ENCODE measurements around the gene FN3KRP.

DNA sequence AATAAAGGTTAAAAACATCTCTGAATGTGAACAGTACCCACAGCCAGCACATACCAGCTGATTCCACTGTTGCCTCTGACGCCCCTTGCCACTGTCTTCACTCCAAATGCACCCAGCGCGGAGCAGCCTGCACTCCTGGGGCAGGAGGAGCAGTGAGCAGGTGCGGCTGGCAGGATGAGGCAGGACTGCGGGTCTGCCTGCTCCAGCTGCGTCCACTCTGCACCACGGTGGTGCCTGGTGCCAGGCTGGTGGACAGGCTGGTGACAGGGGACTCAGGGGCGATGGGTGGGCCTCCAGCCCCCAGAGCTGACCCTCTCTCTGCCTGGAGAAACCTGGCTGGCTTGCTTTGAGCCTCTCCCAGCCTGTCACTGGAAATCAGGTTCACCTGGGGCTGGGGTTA is 27.4 kb upstream of the FN3KRP start:
- TF ChIP-seq, protein P1, sequence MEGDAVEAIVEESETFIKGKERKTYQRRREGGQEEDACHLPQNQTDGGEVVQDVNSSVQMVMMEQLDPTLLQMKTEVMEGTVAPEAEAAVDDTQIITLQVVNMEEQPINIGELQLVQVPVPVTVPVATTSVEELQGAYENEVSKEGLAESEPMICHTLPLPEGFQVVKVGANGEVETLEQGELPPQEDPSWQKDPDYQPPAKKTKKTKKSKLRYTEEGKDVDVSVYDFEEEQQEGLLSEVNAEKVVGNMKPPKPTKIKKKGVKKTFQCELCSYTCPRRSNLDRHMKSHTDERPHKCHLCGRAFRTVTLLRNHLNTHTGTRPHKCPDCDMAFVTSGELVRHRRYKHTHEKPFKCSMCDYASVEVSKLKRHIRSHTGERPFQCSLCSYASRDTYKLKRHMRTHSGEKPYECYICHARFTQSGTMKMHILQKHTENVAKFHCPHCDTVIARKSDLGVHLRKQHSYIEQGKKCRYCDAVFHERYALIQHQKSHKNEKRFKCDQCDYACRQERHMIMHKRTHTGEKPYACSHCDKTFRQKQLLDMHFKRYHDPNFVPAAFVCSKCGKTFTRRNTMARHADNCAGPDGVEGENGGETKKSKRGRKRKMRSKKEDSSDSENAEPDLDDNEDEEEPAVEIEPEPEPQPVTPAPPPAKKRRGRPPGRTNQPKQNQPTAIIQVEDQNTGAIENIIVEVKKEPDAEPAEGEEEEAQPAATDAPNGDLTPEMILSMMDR (IDR thresholded peaks at IDR 0.05 in 2 of 3, conservative IDR thresholded peaks at IDR 0.05 in 1 of 3; ENCODE audit: control insufficient read depth in 2 of 3, extremely low read depth in 1 of 3, insufficient read depth in 1 of 3, low read depth in 3 of 3, low read length in 3 of 3), result no peak
- no peak for TF ChIP-seq SREBF2 (IDR thresholded peaks at IDR 0.05; ENCODE audit: low read length)
- no peak for TF ChIP-seq NFXL1 (IDR thresholded peaks at IDR 0.05; ENCODE audit: borderline replicate concordance)
- TF ChIP-seq EZH2 (IDR thresholded peaks at IDR 0.05; ENCODE audit: borderline replicate concordance, control insufficient read depth, low read depth, low read length), result no peak
- TF ChIP-seq SUZ12 (IDR thresholded peaks at IDR 0.05; ENCODE audit: unreplicated experiment), result no peak
- TF ChIP-seq TAF1 (IDR thresholded peaks at IDR 0.05; ENCODE audit: borderline replicate concordance, low read depth, low read length), result no peak
- TF ChIP-seq, protein P2, sequence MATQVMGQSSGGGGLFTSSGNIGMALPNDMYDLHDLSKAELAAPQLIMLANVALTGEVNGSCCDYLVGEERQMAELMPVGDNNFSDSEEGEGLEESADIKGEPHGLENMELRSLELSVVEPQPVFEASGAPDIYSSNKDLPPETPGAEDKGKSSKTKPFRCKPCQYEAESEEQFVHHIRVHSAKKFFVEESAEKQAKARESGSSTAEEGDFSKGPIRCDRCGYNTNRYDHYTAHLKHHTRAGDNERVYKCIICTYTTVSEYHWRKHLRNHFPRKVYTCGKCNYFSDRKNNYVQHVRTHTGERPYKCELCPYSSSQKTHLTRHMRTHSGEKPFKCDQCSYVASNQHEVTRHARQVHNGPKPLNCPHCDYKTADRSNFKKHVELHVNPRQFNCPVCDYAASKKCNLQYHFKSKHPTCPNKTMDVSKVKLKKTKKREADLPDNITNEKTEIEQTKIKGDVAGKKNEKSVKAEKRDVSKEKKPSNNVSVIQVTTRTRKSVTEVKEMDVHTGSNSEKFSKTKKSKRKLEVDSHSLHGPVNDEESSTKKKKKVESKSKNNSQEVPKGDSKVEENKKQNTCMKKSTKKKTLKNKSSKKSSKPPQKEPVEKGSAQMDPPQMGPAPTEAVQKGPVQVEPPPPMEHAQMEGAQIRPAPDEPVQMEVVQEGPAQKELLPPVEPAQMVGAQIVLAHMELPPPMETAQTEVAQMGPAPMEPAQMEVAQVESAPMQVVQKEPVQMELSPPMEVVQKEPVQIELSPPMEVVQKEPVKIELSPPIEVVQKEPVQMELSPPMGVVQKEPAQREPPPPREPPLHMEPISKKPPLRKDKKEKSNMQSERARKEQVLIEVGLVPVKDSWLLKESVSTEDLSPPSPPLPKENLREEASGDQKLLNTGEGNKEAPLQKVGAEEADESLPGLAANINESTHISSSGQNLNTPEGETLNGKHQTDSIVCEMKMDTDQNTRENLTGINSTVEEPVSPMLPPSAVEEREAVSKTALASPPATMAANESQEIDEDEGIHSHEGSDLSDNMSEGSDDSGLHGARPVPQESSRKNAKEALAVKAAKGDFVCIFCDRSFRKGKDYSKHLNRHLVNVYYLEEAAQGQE (IDR thresholded peaks at IDR 0.05; ENCODE audit: low read depth, low read length), result no peak
- TF ChIP-seq CHD4 (IDR thresholded peaks at IDR 0.05), result no peak
- TF ChIP-seq, protein P3, sequence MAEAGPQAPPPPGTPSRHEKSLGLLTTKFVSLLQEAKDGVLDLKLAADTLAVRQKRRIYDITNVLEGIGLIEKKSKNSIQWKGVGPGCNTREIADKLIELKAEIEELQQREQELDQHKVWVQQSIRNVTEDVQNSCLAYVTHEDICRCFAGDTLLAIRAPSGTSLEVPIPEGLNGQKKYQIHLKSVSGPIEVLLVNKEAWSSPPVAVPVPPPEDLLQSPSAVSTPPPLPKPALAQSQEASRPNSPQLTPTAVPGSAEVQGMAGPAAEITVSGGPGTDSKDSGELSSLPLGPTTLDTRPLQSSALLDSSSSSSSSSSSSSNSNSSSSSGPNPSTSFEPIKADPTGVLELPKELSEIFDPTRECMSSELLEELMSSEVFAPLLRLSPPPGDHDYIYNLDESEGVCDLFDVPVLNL (IDR thresholded peaks at IDR 0.05; ENCODE audit: low read depth, low read length), result no peak
- TF ChIP-seq POLR2AphosphoS5 (IDR thresholded peaks at IDR 0.05; ENCODE audit: low read length), result no peak
- no peak for TF ChIP-seq RFX5 (IDR thresholded peaks at IDR 0.05; ENCODE audit: low read depth, low read length)

Data from GM12878 (cell line).